GM12878 (cell line): ENCODE results near the gene BAAT. TPM values are rescaled to one million over a fixed set of nuclear protein-coding genes. Genes with fewer than 3 reads are reported as not detected.

ENCODE experiments used
- ATAC-seq: fragments of 200-7000 bp; cut with Tn5 transposase; 3 replicates; pipeline ENCODE4 v1.9.1; 2020; ENCODE audit warnings: mild to moderate bottlenecking, moderate library complexity
- BruUV-seq: library from RNA; stranded (reverse); fragments of 400-500 nt; replicated peaks from 2 replicates; lab custom pipeline; 2021; lab: Mats Ljungman, UMichigan
- CTCF ChIA-PET: fragments of 300-600 bp; sonication (Branson Sonifier 250); formaldehyde crosslinking; extraction: SDS; loops from one replicate; lab custom pipeline; 2021; ENCODE audit warnings: inconsistent platforms; lab: Yijun Ruan, JAX
- POLR2A ChIA-PET: fragments of 350-600 bp; formaldehyde crosslinking; extraction: SDS; loops from one replicate; lab custom pipeline; 2021; ENCODE audit warnings: inconsistent platforms; lab: Charles Lee
- RAD21 ChIA-PET: fragments of 300-600 bp; sonication (Branson Sonifier 250); formaldehyde crosslinking; loops from one replicate; lab custom pipeline; 2023; ENCODE audit warnings: antibody characterized with exemption; ENCODE audit not compliant: unreplicated experiment; lab: Charles Lee
- SMC1A ChIA-PET: fragments of 300-600 bp; sonication (Branson Sonifier 250); formaldehyde crosslinking; loops from one replicate; lab custom pipeline; 2023; ENCODE audit not compliant: unreplicated experiment, uncharacterized antibody; lab: Charles Lee
- DNase-seq: peaks from one replicate; pipeline ENCODE4 v3.0.0-alpha.2; 2011; ENCODE audit warnings: low read depth, low spot score
- FAIRE-seq: peaks from 3 replicates; lab custom pipeline; 2011; peaks lifted over from hg19 to GRCh38; lab: Jason Lieb, UNC
- H2AFZ ChIP-seq: 2 replicates; pipeline ENCODE4 v1.6.0; 2011; ENCODE audit warnings: low read depth, low read length, control low read depth; ENCODE audit not compliant: control insufficient read depth
- H3K27ac ChIP-seq: 2 replicates; pipeline ENCODE4 v1.5.1; 2011; ENCODE audit warnings: control low read depth; ENCODE audit not compliant: control insufficient read depth, insufficient read depth
- H3K27me3 ChIP-seq, 2 experiments: replicated peaks in 1 of 2; 2 replicates each; pipeline versions ENCODE4 v1.6.0 to v1.6.1; 2011; ENCODE audit warnings: low read length in 1 of 2; ENCODE audit not compliant: control insufficient read depth in 2 of 2, insufficient read depth in 2 of 2
- H3K36me3 ChIP-seq, 2 experiments: 2 replicates each; pipeline ENCODE4 v1.5.1; 2011; ENCODE audit warnings: low read length in 1 of 2; ENCODE audit not compliant: control insufficient read depth in 2 of 2, insufficient read depth in 2 of 2
- H3K4me1 ChIP-seq: 2 replicates; pipeline ENCODE4 v1.6.1; 2011; ENCODE audit warnings: mild to moderate bottlenecking, low read length, moderate library complexity, mixed read lengths; ENCODE audit not compliant: control insufficient read depth, insufficient read depth
- H3K4me2 ChIP-seq: 2 replicates; pipeline ENCODE4 v1.6.0; 2011; ENCODE audit warnings: control low read depth; ENCODE audit not compliant: control insufficient read depth, insufficient read depth
- H3K4me3 ChIP-seq: fragments of 200-600 bp; sonication (generic); 2 replicates; pipeline ENCODE4 v1.5.1; 2016
- H3K79me2 ChIP-seq: 2 replicates; pipeline ENCODE4 v1.6.0; 2011; ENCODE audit warnings: low read length; ENCODE audit not compliant: control insufficient read depth, insufficient read depth
- H3K9ac ChIP-seq: 2 replicates; pipeline ENCODE4 v1.8.0; 2011; ENCODE audit warnings: low read length, control low read depth, mixed read lengths; ENCODE audit not compliant: control insufficient read depth, insufficient read depth
- H3K9me3 ChIP-seq: replicated peaks from 3 replicates; pipeline ENCODE4 v1.5.1; 2011; ENCODE audit warnings: mild to moderate bottlenecking, low read length; ENCODE audit not compliant: control insufficient read depth, insufficient read depth
- H4K20me1 ChIP-seq: 2 replicates; pipeline ENCODE4 v1.6.0; 2011; ENCODE audit not compliant: control insufficient read depth, insufficient read depth
- HCFC1 ChIP-seq: fragments of 150-350 bp; IDR thresholded peaks from 2 replicates; pipeline ENCODE4 v1.6.1; 2014; ENCODE audit warnings: low read length
- IKZF2 ChIP-seq, 2 experiments: fragments of 450-650 bp; IDR thresholded peaks; 2 replicates each; pipeline ENCODE4 v1.6.1; 2017; ENCODE audit warnings: mild to moderate bottlenecking in 2 of 2, moderate library complexity in 2 of 2
- KLF5 ChIP-seq: fragments of 450-650 bp; IDR thresholded peaks from 2 replicates; pipeline ENCODE4 v1.6.1; 2014; ENCODE audit warnings: mild to moderate bottlenecking; ENCODE audit not compliant: partially characterized antibody
- LARP7 ChIP-seq: fragments of 450-650 bp; IDR thresholded peaks from 2 replicates; pipeline ENCODE4 v1.6.1; 2017; ENCODE audit warnings: mild to moderate bottlenecking
- NFYB ChIP-seq: IDR thresholded peaks from 2 replicates; pipeline ENCODE4 v1.6.1; 2011; ENCODE audit warnings: low read depth, mild to moderate bottlenecking, low read length, improper control_type of control experiment, moderate library complexity; ENCODE audit not compliant: insufficient read depth
- NR2C2 ChIP-seq: IDR thresholded peaks from 2 replicates; pipeline ENCODE4 v1.6.1; 2011; ENCODE audit warnings: borderline replicate concordance, low read depth; ENCODE audit not compliant: control insufficient read depth, insufficient read length
- PAX5 ChIP-seq: IDR thresholded peaks from 2 replicates; pipeline ENCODE4 v1.6.1; 2011; ENCODE audit warnings: low read depth, low read length, borderline replicate concordance
- USF2 ChIP-seq: IDR thresholded peaks from 2 replicates; pipeline ENCODE4 v1.6.1; 2011; ENCODE audit warnings: low read depth, low read length, improper control_type of control experiment, borderline replicate concordance
- whole genome bisulfite sequencing: methylation state at CpG from one replicate; pipeline ENCODE4 v1.1.6; 2016; ENCODE audit warnings: low lambda C conversion rate; ENCODE audit not compliant: insufficient replicate concordance, insufficient coverage; ENCODE audit errors: missing lambda C conversion rate; 5-methylcytosine and 5-hydroxymethylcytosine counted together
- in situ Hi-C: fragments of 300-500 bp; cut with MboI; formaldehyde crosslinking; loops from 9 replicates; pipeline ENCODE4 v1.14.3; 2018; ENCODE audit warnings: mixed read lengths
- intact Hi-C: fragments of 100-400 bp; cut with micrococcal nuclease; formaldehyde crosslinking; loops from one replicate; pipeline ENCODE4 v1.14.2; 2022; ENCODE audit not compliant: unreplicated experiment
- polyA plus RNA-seq, 11 experiments: library from polyadenylated mRNA; depleted of rRNA in 4 of 11; unstranded in 6 of 11; stranded (reverse) in 5 of 11; fragments of >200 nt; fragmentation: Nextera tagmentation in 4 of 11; fragmentation: Illumina TruSeq in 1 of 11; extraction: Ambion mirVana in 4 of 11; extraction: Trizol in 1 of 11; gene quantifications; 1 replicate in 1 of 11; 2 replicates in 10 of 11; pipeline versions ENCODE4 v1.2.1 to v1.2.3, GENCODE V29; 2011 to 2016; ENCODE audit warnings: inconsistent platforms in 2 of 11, missing spikeins in 2 of 11, low read depth in 1 of 11
- total RNA-seq, 4 experiments: library from RNA; depleted of rRNA in 3 of 4; stranded (reverse); fragments of >200 nt in 3 of 4; fragmentation: Illumina TruSeq in 1 of 4; extraction: Trizol in 1 of 4; gene quantifications; 2 replicates each; pipeline versions ENCODE4 v1.2.1 to v1.2.3, GENCODE V29; 2013 to 2021
- TF ChIP-seq, protein P1 (sequence below): fragments of 450-650 bp; conservative IDR thresholded peaks from 2 replicates; pipeline ENCODE4 v1.6.1; 2017; ENCODE audit warnings: mild to moderate bottlenecking, moderate library complexity

BAAT gene
- total and polyA plus RNA-seq, 10 of the 15 experiments (the other 5 are each of a cell fraction or from before 2014, with no cell fraction given), result 0.02 to 0.26 (median 0.06) TPM; not detected in 2

DNA sequence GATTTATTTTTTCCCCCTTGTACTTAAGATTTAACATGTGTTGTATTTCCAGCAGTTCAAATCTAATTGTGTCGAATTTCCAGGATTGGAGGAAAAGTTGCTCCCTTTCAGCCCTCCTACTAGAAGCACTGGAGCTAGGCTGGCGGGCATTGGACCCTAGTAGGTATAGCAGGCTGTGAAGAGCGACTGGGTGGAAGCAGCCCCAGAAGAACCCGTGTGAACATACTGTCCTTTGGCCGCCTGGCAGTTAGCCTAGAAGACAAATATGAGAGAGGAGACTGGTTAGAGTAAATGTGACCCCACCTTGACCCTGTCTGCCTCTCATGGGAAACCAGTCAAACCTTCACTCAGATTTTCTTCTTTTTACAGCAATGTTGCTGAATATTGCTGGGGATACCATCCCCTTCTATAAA is 36.9 kb upstream of the BAAT start:
- no TSS peak for BruUV-seq
- ChIA-PET POLR2A (interaction anchor here (0.6 to 1.5 kb wide), 4 partner anchors 10 to 22 kb away, joined by 3 read pairs; no protein-coding TSS in a partner anchor), SMC1A (interaction anchor here (0.7 to 1.9 kb wide), 4 partner anchors 11 to 19 kb away, joined by 3 to 6 read pairs (median 4); no protein-coding TSS in a partner anchor), CTCF (no interaction called here), RAD21 (no interaction called here)
- DNase-seq, result no peak
- intact Hi-C loops (no loop called here), in situ Hi-C loops (no loop called here)
- no peaks in the 10 kb centered on the region for H3K36me3 ChIP-seq
- no peaks in the 10 kb centered on the region; the same call in 2 of the 3 replicates for H3K9me3 ChIP-seq
- no peak overlapping the region for H2AFZ ChIP-seq
- no peak overlapping the region for H3K4me2 ChIP-seq
- H3K9ac ChIP-seq, result no peak overlapping the region
- H3K27me3 ChIP-seq, result no peaks in the 10 kb centered on the region
- H3K4me1 ChIP-seq, result no peaks in the 10 kb centered on the region
- H3K27ac ChIP-seq, result no peak overlapping the region
- TF ChIP-seq USF2 (no peak), KLF5 (no peak), NR2C2 (no peak), NFYB (no peak), LARP7 (no peak), HCFC1 (no peak), IKZF2 (IDR thresholded peaks at IDR 0.05) (no peak), PAX5 (no peak)
- TF ChIP-seq, protein P1, sequence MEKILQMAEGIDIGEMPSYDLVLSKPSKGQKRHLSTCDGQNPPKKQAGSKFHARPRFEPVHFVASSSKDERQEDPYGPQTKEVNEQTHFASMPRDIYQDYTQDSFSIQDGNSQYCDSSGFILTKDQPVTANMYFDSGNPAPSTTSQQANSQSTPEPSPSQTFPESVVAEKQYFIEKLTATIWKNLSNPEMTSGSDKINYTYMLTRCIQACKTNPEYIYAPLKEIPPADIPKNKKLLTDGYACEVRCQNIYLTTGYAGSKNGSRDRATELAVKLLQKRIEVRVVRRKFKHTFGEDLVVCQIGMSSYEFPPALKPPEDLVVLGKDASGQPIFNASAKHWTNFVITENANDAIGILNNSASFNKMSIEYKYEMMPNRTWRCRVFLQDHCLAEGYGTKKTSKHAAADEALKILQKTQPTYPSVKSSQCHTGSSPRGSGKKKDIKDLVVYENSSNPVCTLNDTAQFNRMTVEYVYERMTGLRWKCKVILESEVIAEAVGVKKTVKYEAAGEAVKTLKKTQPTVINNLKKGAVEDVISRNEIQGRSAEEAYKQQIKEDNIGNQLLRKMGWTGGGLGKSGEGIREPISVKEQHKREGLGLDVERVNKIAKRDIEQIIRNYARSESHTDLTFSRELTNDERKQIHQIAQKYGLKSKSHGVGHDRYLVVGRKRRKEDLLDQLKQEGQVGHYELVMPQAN, result no peak
- ATAC-seq, result no peak
- FAIRE-seq, result no peak
- no peaks in the 10 kb centered on the region for H4K20me1 ChIP-seq
- H3K4me3 ChIP-seq, result no peak overlapping the region
- WGBS, result 8% methylated on average over 5 of the region's 5 CpGs
- no peaks in the 10 kb centered on the region for H3K79me2 ChIP-seq
